Measurements from ENCODE around the gene SLC4A7. TPM values are rescaled to one million over a fixed set of nuclear protein-coding genes. Genes with fewer than 3 reads are reported as not detected.

SLC4A7 gene
- total RNA-seq, 4 donors from 2014 or later, result 3.8 to 11.4 (median 9.9) TPM

DNA sequence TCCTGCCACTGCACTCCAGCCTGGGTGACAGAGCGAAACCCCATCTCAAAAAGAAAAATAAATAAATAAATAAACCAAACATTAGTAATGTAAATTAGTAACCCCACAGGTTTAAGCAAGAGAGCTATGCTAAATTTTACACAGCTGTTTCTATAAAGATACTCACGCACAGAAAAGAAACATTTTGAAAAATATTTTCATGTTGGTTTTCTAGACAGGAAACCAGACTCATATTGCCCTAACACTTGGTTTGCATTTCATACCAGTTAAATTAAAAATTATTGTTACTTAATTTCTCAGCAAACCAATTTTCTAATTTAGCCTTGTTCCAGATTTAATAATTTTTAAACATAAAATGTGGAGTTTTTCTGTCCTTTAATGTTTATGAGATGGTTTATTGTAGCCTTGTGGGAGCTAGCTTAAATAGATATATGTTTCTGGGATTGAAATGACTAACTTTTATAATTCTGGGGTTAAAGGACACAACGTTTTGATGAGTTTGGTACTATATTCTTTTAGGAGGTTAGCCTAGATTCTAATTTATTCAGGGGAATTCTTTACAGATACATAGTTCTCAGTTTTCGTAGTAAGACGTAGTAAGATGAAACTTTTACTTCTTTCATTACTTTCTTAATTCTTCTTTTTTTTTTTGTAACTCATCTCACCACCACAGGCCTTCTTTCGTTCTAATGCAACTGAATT is 42.6 kb upstream of the SLC4A7 start:
- intact Hi-C loops (cut with DNase I; ENCODE audit: low total_unique reads), result no loop called here
- WGBS, 2 donors, result 89 to 92% methylated on average over 6 of the region's 6 CpGs
- no peak overlapping the region for H3K4me3 ChIP-seq (ENCODE audit: low read depth, poor library complexity, severe bottlenecking)
- DNase-seq (ENCODE audit: low spot score in 2 of 2), result no peak
- TF ChIP-seq, protein P1, sequence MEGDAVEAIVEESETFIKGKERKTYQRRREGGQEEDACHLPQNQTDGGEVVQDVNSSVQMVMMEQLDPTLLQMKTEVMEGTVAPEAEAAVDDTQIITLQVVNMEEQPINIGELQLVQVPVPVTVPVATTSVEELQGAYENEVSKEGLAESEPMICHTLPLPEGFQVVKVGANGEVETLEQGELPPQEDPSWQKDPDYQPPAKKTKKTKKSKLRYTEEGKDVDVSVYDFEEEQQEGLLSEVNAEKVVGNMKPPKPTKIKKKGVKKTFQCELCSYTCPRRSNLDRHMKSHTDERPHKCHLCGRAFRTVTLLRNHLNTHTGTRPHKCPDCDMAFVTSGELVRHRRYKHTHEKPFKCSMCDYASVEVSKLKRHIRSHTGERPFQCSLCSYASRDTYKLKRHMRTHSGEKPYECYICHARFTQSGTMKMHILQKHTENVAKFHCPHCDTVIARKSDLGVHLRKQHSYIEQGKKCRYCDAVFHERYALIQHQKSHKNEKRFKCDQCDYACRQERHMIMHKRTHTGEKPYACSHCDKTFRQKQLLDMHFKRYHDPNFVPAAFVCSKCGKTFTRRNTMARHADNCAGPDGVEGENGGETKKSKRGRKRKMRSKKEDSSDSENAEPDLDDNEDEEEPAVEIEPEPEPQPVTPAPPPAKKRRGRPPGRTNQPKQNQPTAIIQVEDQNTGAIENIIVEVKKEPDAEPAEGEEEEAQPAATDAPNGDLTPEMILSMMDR (IDR thresholded peaks at IDR 0.05), result no peak
- no peak for TF ChIP-seq POLR2A (IDR thresholded peaks at IDR 0.05)

DNA sequence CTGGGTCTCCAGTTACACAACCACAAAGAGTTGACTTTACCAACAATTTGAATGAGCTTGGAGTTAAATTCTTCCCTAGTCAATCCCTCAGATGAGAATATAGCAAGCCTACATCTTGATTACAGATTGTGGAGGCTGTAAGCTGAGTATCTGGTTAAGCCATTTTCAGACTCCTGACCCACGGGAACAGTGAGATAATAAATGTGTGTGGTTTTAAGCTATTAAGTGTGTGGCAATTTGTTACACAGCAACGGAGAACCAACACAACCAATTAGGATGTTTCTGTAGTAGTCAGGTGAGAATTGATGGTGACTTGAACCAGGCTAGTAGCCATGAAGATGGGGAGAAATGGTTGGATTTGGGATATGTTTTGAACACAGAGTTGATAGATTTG is 37.7 kb upstream of the SLC4A7 start:
- 51 to 82% methylated on average over 2 of the region's 2 CpGs for WGBS, 2 donors
- no peak for TF ChIP-seq POLR2A (IDR thresholded peaks at IDR 0.05)
- TF ChIP-seq, protein P1 (IDR thresholded peaks at IDR 0.05), result no peak
- no peak overlapping the region for H3K4me3 ChIP-seq (ENCODE audit: low read depth, poor library complexity, severe bottlenecking)
- intact Hi-C loops (cut with DNase I; ENCODE audit: low total_unique reads), result no loop called here
- DNase-seq (ENCODE audit: low spot score in 2 of 2), result no peak

DNA sequence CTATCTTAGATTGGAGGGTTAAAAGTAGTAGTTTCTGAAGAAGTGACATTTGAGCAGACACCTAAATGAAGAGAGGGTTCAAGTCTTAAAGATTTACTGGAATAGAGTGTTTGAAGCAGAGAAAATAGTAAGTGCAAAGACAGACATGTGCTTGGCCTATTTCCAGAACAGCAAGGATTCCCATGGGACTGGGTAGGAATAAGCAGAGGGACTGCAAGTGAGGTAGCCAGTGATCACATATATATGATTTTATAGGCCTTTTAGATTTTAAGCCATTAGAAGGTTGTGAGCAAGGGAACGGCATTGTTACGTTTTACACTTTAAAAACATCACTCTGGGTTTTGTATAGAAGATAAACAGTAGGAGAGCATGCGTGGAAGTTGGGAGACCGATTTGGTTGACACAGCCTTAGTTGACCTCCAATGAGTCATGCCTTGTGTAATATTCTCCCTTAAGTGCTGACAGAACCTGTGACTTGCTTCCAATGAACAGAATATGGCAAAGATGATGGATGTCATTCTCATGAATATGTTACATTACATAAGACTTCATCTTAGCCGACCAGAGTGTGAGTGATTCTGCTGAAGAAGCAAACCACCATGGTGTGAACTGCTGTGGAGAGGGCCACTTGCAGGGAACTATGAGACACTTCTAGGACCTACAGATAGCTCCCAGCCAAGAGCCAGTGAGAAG is 37.1 kb upstream of the SLC4A7 start:
- TF ChIP-seq, protein P1 (IDR thresholded peaks at IDR 0.05), result no peak
- no peak for TF ChIP-seq POLR2A (IDR thresholded peaks at IDR 0.05)
- no peak overlapping the region for H3K4me3 ChIP-seq (ENCODE audit: low read depth, poor library complexity, severe bottlenecking)
- intact Hi-C loops (cut with DNase I; ENCODE audit: low total_unique reads), result no loop called here
- peak in 1 of 2 donors; percentile 67 for DNase-seq (ENCODE audit: low spot score in 2 of 2)
- 40 to 49% methylated on average over 5 of the region's 5 CpGs for WGBS, 2 donors

DNA sequence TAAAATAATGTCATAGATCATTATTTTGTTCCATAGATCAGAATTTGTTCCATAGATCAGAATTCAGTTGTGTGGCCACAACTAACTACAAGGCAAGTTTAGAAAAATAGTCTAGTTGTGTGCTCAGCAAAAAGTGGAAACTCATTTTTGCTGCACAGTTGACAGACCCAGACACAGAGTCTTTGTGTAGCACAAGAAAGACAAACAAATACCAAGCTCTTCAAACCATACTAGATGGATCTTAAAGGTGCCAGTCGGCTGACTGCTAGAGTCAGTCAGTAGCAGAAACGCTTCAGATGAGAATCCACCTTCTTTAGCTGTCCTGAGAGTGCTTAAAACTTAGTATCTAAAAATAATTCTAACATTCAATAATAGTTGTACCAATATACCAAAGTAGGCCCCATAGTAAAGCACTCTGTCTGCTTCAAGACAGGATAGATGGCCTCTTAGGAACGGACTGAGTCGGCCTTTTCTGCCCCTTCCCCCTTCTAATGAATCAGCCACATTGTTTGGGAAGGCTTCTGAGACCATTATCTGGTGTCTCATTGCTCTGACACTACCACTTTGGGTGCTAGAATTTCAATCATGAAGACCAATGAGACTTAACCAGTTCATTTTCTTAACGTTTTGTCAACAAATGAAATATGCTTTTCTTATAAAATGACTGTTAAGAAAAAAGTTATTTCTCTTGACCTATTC is 27.7 kb upstream of the SLC4A7 start:
- TF ChIP-seq POLR2A (IDR thresholded peaks at IDR 0.05), result no peak
- TF ChIP-seq, protein P1 (IDR thresholded peaks at IDR 0.05), result no peak

DNA sequence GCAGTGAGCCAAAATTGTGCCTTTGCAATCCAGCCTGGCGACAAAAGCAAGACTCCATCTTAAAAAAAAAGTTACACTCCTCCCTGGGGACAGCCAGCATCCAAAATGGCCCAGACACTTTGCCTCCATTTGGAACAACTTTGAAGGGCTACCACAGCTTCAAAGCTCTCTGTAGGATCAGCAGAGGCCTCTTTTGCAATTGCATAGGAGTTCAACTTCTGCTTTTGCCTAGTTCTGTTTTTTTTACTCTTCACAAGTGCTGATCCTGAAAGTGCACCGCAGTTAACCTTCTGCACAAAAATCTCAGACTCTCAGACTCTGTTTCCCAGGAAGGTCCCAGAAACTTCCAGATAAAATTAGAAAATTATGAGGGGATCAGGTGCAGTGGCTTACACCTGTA is 25.2 kb upstream of the SLC4A7 start:
- no peak overlapping the region for H3K4me3 ChIP-seq (ENCODE audit: low read depth, poor library complexity, severe bottlenecking)
- 91 to 95% methylated on average over 2 of the region's 2 CpGs for WGBS, 2 donors
- intact Hi-C loops (cut with DNase I; ENCODE audit: low total_unique reads), result no loop called here
- DNase-seq (ENCODE audit: low spot score in 2 of 2), result no peak
- no peak for TF ChIP-seq POLR2A (IDR thresholded peaks at IDR 0.05)
- TF ChIP-seq, protein P1 (IDR thresholded peaks at IDR 0.05), result no peak

More for the DNA sequence above, 27.7 kb upstream of the SLC4A7 start:
- DNase-seq (ENCODE audit: low spot score in 2 of 2), result no peak
- 66 to 71% methylated on average over 5 of the region's 5 CpGs for WGBS, 2 donors
- intact Hi-C loops (cut with DNase I; ENCODE audit: low total_unique reads), result no loop called here
- no peak overlapping the region for H3K4me3 ChIP-seq (ENCODE audit: low read depth, poor library complexity, severe bottlenecking)

All from lower leg skin (tissue), 4 donors.